Breast epithelium (tissue), 4 donors: Measurements from ENCODE around the gene BMPER. TPM values are rescaled to one million over a fixed set of nuclear protein-coding genes. Genes with fewer than 3 reads are reported as not detected.

Source experiments
- DNase-seq, 2 donors: peaks; one replicate each; pipeline ENCODE4 v3.0.0-alpha.2; 2019; ENCODE audit warnings: low spot score in 2 of 2
- H3K27ac ChIP-seq, 2 donors: fragments of 200-600 bp; sonication (generic) in 1 of 2; one replicate each; pipeline ENCODE4 v1.5.1; 2016 to 2019; ENCODE audit warnings: mild to moderate bottlenecking in 1 of 2
- H3K27me3 ChIP-seq, 2 donors: fragments of 200-600 bp; sonication (generic) in 1 of 2; one replicate each; pipeline versions ENCODE4 v1.5.1 to v1.6.0; 2017 to 2019; ENCODE audit warnings: control low read depth in 1 of 2, mild to moderate bottlenecking in 1 of 2
- H3K36me3 ChIP-seq: fragments of 200-600 bp; one replicate; pipeline ENCODE4 v1.5.1; 2019
- H3K4me1 ChIP-seq, 2 donors: fragments of 200-600 bp; sonication (generic); one replicate each; pipeline ENCODE4 v1.5.1; 2016 to 2019; ENCODE audit warnings: control low read depth in 1 of 2
- H3K4me3 ChIP-seq, 3 donors: fragments of 200-600 bp; sonication (generic); 1 replicate in 2 of 3; 2 replicates in 1 of 3; pipeline ENCODE4 v1.5.1; 2016 to 2019; ENCODE audit warnings: mild to moderate bottlenecking in 3 of 3, moderate library complexity in 2 of 3
- H3K9me3 ChIP-seq, 2 donors: fragments of 200-600 bp; sonication (generic) in 1 of 2; one replicate each; pipeline ENCODE4 v1.5.1; 2016 to 2019; ENCODE audit warnings: control low read depth in 1 of 2
- CTCF ChIP-seq, 3 donors: fragments of 450-650 bp; IDR thresholded peaks; one replicate each; pipeline ENCODE4 v1.5.1; 2016 to 2017; ENCODE audit warnings: antibody characterized with exemption in 3 of 3, mild to moderate bottlenecking in 3 of 3, moderate library complexity in 3 of 3
- POLR2A ChIP-seq: fragments of 450-650 bp; IDR thresholded peaks from one replicate; pipeline ENCODE4 v1.6.1; 2016; ENCODE audit warnings: antibody characterized with exemption, mild to moderate bottlenecking, moderate library complexity
- POLR2AphosphoS5 ChIP-seq, 3 donors: sonication (generic); formaldehyde crosslinking; IDR thresholded peaks; one replicate each; pipeline ENCODE4 v1.6.1; 2017; ENCODE audit warnings: antibody characterized with exemption in 3 of 3
- intact Hi-C: fragments of 100-400 bp; cut with DNase I; formaldehyde crosslinking; loops from one replicate; pipeline ENCODE4 v1.15.1; 2023; ENCODE audit warnings: low total_unique reads
- total RNA-seq, 3 donors: library from RNA; depleted of rRNA; stranded (reverse); fragments of >200 nt; gene quantifications; one replicate each; pipeline ENCODE4 v1.1.0, GENCODE V29; 2016

The BMPER gene
- total RNA-seq, 3 donors from 2014 or later: 1.6 to 6.9 (median 2.0) TPM

DNA sequence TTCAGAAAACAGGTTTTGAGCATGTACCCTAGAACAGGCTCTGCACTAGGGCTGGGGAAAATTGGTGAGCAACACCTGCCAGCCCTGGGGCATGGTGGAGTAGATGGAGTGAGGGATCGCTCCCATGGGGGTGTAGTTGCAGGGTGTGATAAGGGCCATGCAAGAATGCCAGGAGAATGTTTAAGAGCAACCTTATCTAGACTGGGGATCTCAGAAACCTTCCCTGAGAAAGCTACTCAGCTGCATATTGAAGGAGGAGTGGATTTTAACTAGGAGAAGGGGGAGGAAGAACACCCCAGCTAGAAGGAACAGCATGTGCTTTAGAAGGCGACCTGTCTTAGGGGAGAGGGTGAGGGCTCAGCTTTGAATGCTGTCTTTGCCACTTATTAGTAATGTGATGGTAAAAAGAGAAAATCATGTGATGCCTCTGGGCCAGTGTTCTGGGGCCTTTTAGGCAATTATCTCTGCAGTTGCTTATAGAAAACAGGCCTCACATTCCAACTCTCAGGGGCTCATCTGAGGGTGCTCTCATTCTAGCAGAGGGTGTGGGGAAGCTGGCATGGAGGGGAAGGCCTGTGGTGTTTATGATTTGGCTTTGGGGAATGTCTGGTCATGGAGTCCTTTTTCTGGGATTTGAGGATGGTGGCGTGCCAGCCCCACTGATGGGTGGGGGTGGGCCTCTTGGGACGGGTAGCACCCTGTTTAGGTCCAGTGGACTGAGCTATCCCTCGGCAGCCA is 225.4 kb downstream of the BMPER start:
- no peaks in the 10 kb centered on the region for H3K27me3 ChIP-seq
- intact Hi-C loops: loop anchor here (10.0 kb wide), 1 partner anchor 1996 kb away; no protein-coding TSS in a partner anchor

DNA sequence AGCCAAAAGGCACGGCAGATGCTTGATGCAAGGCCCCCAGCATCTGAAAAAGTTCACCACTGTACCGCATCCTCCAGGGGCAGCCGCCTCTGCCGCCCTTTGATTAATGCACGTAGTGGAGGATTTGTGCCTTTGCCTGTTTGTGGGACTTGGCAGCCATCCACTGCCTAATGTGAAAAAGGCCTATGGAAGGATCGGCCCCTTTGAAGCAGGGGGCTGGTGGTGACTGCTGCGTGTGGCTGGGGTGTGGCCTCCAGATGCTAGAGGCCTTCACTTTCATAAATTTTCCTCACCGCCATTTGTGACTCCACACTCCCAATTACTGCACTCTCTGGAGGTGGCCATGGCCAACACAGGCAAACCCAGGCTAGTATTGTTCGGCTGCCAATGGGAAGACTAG is 226.0 kb downstream of the BMPER start:
- Histone ChIP-seq H3K36me3 (no peaks in the 10 kb centered on the region), H3K9me3 (no peaks in the 10 kb centered on the region)
- no peak for DNase-seq

More for the DNA sequence above, 225.4 kb downstream of the BMPER start:
- H3K4me1 ChIP-seq: no peaks in the 10 kb centered on the region
- H3K9me3 ChIP-seq: peaks cover 0 to 6% of the 10 kb centered on the region in 2 donors
- DNase-seq: no peak
- TF ChIP-seq CTCF (IDR thresholded peaks at IDR 0.05) (no peak), POLR2AphosphoS5 (IDR thresholded peaks at IDR 0.05) (no peak), POLR2A (no peak)
- H3K36me3 ChIP-seq: no peaks in the 10 kb centered on the region
- H3K4me3 ChIP-seq: no peak overlapping the region
- no peak overlapping the region for H3K27ac ChIP-seq

DNA sequence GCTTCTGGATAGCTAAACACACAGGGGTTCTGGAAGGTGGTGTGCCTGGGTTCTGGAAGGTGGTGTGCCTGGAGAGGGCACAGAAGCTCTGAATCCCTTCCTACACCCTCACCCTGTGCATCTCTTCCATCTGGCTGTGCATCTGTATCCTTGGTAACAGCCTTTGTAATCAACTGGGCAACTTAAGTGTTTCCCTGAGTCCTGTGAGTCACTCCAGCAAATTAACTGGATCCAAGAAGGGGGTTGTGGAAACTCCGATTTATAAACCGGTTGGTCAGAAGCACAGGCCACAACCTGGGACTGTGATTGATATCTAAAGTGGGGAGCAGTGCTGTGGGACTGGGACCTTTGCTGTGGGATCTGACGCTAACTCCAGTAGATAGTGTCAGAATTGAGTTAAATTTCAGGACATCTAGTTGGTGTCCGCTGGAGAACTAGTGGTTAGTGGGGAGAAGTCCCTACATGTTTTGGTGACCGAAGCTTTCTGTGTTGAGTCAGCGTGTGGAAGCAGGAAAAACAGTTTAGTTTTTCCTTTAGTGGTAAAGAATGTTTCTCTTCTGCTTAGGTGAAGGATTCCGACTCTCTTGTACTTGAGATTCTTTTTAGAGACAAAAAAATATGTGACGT is 228.1 kb downstream of the BMPER start:
- H3K27me3 ChIP-seq: no peaks in the 10 kb centered on the region
- no peaks in the 10 kb centered on the region for H3K4me1 ChIP-seq
- no peaks in the 10 kb centered on the region for H3K36me3 ChIP-seq
- H3K4me3 ChIP-seq: no peak overlapping the region
- H3K27ac ChIP-seq: no peak overlapping the region
- no peak for DNase-seq
- no peak for TF ChIP-seq CTCF (IDR thresholded peaks at IDR 0.05)
- TF ChIP-seq POLR2AphosphoS5 (IDR thresholded peaks at IDR 0.05): no peak
- TF ChIP-seq POLR2A: no peak
- intact Hi-C loops: loop anchor here (10.0 kb wide), 1 partner anchor 1999 kb away; no protein-coding TSS in a partner anchor
- no peaks in the 10 kb centered on the region for H3K9me3 ChIP-seq

More for the DNA sequence above, 226.0 kb downstream of the BMPER start:
- no peaks in the 10 kb centered on the region for H3K4me1 ChIP-seq
- H3K27ac ChIP-seq: no peak overlapping the region
- no peaks in the 10 kb centered on the region for H3K27me3 ChIP-seq
- intact Hi-C loops: loop anchor here (10.0 kb wide), 1 partner anchor 1997 kb away; no protein-coding TSS in a partner anchor
- H3K4me3 ChIP-seq: no peak overlapping the region
- no peak for TF ChIP-seq POLR2A
- no peak for TF ChIP-seq POLR2AphosphoS5 (IDR thresholded peaks at IDR 0.05)

DNA sequence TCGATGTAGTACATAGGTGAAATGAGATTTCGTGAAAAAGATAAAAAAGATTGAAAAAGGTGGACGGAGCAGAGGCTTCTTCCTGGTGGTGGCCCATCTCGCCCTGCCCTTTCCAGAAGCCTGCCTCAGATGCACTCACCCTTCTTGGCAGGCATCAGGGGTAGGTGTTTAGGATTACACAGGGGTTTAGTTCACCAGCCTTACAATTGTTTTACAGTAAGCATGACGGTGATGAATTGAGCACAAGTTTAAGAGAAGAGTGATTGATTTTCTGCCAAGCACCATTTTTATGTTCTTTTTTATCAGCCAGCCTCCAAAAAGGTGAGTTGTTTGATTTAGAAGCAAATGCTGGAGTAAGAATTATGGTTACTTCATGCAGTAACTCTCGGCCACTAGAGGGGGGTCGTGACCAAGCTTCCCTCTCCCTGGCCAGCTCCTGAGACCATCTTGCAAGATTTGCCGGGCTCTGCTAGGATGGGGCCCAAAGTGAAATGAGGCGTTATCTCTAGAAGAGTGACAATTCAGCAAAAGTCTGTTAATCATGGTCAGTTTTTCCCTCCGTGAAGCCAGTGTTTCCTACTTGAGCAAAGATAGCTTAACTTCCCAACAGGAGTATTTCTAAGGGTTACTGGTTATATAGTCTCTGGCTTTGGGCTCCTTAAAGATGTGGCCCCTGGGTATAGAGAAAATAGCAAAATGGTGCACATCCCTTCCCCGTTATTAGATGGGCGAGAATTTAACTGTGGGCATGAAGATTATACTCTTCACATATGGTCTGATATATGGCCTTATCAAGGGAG is 228.8 kb downstream of the BMPER start:
- no peaks in the 10 kb centered on the region for H3K9me3 ChIP-seq
- TF ChIP-seq POLR2A: no peak
- peak in 1 of 3 donors; percentile 40 for TF ChIP-seq CTCF (IDR thresholded peaks at IDR 0.05)
- no peak for TF ChIP-seq POLR2AphosphoS5 (IDR thresholded peaks at IDR 0.05)
- H3K27me3 ChIP-seq: no peaks in the 10 kb centered on the region
- intact Hi-C loops: loop anchor here (10.0 kb wide), 1 partner anchor 1999 kb away; no protein-coding TSS in a partner anchor
- no peak for DNase-seq
- no peak overlapping the region for H3K4me3 ChIP-seq
- no peaks in the 10 kb centered on the region for H3K4me1 ChIP-seq
- H3K36me3 ChIP-seq: no peaks in the 10 kb centered on the region
- H3K27ac ChIP-seq: no peak overlapping the region

DNA sequence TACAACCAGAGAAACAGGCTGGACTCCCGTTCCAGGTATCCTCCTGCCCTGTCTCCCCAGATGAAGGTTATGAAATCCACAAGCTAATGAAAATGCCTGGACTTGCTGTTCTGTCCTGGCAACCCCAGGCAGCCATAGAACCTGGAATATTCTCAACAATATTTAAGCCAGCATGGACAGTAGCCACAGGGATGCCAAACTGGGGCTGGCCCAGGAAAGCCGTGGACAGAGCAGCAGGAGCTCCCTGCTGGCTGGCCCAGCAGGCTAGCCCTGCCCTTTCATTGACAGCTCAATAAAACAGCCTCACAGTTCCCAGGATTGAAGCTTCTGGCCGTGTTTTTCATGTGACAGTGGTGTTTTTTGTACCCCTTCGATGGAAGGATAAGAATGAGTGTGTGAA is 230.6 kb downstream of the BMPER start:
- Histone ChIP-seq H3K27ac (no peak overlapping the region), H3K4me1 (no peaks in the 10 kb centered on the region), H3K9me3 (no peaks in the 10 kb centered on the region), H3K36me3 (no peaks in the 10 kb centered on the region), H3K27me3 (no peaks in the 10 kb centered on the region), H3K4me3 (no peak overlapping the region)
- TF ChIP-seq CTCF (IDR thresholded peaks at IDR 0.05): no peak
- TF ChIP-seq POLR2AphosphoS5 (IDR thresholded peaks at IDR 0.05): no peak
- TF ChIP-seq POLR2A: no peak
- intact Hi-C loops: loop anchor here (10.0 kb wide), 1 partner anchor 2001 kb away; no protein-coding TSS in a partner anchor
- DNase-seq: no peak
